IPS-NIHi7 (cell line): ENCODE measurements around the gene AHNAK.
A peak's percentile ranks its signal among the peaks of the same experiment; 100 is the strongest.
"Not testable (repeated sequence)": the region's sequence is repeated elsewhere in the genome, so short reads cannot be mapped to it uniquely, and the experiment has no call there.

ENCODE experiments used
- DNase-seq: peaks from one replicate; pipeline ENCODE4 v3.0.0; 2012; ENCODE audit warnings: mixed read lengths; ENCODE audit errors: extremely low spot score

AHNAK gene

DNA sequence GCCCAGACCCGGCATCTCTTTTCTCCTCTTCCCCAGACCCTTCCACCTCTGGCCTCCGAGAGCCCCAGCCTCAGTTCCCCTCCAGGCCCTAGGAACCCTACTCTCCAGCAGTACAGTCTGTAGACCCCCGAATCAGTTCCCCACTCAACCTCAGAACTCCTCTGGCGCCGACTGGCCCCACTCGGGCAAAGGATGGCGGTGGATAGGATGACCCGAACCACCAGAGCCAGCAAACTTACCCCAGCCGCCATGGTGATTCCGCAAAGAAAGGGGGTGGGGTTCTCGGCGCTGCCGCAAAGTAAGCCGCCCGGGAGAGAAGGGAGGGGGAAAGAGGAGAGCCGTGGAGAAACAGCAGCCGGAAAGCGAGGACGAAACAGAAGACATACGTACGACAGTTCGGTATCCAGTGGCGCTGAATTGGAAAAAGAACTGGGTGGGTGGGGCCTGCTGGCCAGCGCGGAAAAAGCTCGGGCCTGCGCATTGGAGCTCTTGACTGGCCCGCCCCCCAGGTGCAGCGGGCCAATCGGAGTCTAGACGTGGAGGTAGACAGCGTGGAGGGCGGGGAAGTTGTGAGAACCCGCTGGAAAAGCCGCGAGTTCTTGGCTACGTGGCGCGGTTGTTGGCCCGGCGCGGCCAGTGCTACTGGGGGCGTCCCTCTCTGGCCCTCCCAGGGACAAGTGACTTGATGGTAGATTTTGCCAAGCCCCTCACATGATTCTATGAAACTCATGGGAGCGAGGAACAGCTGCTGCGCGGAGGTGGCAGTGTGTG is 27.2 kb upstream of the AHNAK start, which contains the start of gene EEF1G:
Gene EEF1G, minus strand, starts transcription at position 300 of the 771 bp plus-strand sequence. Its CDS starts 49 bp downstream, at position 251.
- peak; percentile 98 for DNase-seq

DNA sequence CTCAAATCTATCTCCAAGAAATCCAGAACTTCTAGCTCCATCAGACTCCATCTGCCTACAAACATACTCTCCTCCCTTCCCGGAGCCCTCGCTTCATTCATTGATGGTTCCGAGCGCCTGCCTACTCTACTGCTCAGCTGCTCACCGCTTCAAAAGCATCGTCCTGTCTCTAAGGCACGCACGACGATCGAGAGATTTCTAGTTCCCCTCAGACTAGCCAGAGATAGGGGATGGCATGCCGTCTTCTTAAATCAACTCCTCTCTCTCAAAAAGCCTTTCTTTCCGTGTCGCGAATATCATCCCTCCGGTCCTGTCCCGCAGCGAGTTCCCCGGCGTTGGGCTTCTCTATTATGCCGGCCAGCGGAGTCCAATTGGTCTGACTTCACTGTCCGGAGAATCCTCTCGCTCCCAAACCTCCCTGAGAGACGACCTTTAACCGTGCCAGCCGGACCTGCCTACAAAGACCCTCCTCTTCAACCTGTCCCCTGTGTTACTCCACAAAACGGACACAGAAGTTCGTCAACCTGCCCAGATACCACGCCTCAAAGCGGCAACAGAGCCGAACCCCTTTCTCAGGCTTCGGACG is 26.5 kb upstream of the AHNAK start:
- no peak for DNase-seq

DNA sequence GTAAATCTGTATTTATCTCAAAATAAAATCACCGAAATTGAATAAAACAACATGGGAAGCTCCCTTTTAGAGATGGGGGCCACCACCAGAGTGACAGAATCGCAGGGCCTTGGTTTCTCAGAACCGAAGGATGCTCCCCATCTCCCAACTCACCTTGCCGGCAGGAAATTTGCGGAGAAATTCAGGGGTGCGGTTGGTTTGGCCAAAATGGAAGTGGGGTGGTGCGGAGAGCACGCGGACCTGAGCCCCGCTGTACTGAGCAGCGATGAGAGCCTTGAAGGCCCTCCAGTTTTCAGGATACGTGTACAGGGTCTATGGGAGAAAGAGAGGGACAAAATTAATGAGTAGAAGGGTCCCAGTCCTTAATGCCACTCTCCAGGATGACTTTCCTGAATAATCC is 25.8 kb upstream of the AHNAK start:
- no peak for DNase-seq

DNA sequence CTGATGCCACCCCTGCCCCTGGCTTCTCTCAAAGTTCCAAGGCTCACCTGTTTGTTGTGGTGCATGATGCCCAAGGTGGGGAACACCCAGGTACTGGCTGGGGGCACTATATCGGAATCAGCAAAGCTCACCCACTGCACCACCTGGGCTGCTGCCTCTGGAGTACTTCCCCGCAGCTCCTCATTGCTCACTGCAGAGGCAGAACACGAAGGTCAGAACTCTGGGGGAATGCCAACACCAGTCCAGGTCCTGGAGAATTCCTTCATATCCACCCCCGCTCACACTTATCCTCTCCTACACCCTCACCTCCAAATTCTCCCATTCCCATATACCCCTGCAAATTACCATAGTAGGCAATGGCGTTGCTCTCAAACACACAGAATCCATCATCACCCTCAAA is 24.9 kb upstream of the AHNAK start:
- DNase-seq, result not testable (repeated sequence)

DNA sequence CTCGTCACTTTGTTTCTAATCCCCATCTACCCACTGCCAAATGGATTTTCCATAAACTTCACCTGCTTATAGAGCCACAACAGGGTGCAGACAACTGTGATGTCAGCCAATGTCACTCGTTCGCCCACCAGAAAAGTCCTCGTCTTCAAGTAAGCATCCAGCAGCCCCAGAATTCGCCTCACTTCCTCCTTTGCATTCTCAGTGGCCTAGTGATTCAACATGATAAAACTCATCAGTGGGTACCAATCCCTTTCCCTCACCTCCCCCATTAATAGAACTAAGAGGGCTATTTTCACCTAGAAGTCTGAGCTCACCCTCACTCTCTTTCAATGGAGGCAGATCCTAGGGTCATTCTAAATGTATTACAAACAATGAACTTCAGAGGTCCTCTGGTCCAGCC is 24.3 kb upstream of the AHNAK start:
- not testable (repeated sequence) for DNase-seq

DNA sequence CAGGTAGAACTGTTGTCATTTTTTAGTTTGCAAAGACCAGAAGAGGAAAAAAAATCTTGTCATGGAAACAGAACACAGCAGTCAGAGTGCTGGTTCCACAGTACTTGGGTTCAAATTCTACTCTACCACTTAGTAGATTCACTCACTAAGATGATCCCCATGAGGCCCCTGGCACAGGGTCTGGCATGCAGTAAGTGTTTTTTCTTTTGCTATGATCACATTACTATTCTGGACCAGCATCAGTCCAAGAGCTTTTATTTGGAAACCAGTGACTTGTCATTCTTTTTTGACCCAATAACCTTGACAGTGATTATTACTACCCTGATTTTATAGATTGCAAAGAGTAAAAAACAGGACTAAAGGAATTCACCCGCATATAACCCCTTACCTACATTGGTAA is 23.0 kb upstream of the AHNAK start:
- DNase-seq, result no peak

DNA sequence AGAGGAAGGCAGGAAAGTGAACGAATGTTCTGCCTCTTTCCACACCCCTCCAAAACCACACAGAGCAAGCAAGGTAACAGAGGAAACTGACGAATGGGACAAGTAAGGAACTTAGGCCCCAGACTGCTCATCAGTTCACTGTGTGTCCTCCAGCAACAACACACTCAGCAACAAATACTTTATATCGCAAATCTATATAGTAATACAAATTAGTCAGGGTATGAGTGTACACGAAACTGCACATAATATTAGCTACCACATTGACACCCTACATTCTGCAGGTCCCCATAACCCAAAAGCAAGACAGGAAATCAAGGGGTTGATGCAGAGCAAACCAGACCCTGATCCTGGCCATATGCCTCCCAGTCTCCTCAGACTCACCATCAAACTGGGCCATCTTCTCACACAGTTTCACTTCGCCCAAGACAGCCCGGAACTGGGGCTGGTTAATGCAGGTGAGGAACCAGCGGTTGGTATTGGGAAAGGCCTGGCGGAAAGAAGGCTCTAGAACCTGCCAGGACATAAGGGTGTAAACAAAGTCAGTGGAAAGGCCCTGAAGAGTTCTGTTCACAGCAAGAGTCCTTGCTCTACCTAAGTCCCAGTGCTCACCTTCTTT is 20.5 kb upstream of the AHNAK start:
- DNase-seq, result no peak

DNA sequence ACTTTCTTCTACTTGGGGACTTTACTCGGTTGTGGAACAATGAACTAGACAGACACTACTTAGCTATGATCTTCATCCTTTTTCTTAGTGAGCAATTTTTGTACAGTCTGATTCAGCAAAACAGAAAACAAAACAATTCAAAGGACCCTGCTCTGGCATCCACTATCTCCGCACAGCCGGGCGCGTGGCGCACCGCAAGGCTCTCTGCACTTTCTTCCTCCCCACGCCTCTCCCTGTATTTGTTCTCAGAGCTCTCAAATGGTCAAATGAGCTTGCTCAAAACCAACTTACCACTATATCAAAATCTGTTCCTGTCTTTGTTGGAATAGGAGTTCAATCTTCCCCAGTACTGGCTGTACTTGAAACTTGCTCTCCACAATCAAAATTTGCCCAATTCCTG is 19.6 kb upstream of the AHNAK start:
- DNase-seq, result no peak

DNA sequence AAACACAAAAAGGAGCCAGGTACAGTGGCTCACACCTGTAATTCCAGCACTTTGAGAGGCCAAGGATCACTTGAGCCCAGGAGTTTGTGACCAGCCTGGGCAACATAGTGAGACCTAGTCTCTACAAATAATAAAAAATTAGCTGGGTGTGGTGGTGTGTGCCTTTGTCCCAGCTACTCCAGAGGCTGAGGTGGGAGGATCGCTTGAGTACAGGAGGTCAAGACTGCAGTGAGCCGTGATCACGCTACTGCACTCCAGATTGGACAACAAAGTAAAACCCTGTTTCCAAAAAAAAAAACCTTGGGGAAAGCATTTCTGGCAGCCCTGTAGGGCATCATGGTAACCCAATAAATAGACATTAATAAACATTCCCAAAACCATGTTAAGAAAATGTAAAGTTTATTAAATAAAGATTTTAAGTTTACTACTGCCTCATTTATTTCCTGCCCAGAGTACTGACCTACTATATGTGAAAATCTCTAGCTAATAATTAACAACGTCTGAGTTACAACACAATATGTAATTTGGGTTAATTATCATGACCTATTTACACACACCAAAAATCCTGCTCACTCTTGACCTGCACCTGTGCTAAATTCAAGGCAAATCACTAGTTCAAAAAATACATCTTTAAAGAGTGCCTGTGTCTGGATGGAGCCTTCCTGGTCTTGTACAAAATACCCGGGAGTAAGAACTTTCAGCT is 18.6 kb upstream of the AHNAK start:
- no peak for DNase-seq

DNA sequence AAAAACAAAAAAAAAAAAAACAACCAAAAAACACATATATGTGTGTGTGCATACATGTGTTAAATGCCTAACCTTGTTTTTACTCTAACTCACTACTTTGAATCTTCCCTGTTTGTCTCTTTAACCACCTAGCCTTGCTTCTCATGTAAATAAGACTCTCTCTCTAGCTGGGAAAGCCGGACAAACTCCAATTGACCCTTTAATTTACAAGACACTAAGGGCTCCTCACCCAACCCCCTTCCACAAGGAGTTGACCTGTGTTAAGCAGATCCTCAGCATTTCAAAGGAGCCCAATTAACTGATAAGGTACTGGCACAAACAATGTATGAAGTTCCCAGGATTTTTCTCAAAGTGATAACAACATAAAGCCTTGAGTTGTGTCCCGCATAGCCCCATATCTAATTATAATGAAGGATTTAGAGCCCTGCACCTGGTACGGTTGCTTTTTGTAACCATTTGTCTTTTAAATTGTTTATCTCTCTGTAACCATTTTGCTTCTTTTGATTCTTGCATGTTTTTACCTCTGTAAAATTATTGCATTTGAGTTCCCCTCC is 15.1 kb upstream of the AHNAK start:
- not testable (repeated sequence) for DNase-seq

DNA sequence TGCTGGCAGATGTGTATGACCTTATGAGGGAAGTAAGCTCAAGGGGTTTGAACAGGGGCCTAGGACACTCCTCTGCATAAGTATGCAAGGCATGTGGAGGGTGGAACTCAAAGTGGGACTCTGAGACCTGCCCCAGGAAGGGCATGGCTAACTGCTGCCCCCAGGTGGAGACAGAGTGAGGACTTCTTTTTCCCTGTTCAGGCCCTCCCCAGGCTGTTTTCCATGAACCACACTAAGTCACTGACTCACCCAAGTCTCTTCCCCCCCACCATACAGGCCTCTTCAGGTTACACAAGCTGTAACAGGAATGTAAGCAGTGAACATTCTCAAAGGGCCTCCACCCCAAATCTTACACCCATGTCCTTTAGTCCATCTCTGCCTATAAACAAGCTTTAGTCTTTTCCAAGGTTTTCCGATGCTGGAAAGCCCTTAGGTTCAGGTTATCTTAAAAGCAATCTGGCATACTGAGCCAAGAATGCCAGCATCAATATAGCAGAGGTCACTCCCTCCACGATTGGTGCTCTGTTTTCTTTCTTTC is 14.0 kb upstream of the AHNAK start:
- peak; percentile 75 for DNase-seq

DNA sequence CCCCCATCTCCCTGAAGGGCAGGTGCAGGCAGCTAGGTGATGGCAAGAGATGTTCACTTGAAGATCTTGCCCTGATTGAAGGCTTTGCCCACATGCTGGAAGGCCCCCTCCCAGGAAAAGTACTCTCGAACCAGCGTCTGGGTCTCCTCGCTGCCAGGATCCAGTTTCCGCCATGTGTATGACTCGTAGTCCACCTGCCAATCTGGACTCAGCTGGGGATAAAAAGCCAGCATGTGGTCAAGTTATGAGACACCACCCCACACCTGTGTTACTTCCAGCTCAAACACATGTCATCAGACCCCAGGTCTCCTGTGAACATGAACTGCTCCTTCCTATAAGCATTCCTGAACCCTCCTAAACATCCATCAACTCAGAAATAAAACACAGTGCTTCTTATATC is 13.0 kb upstream of the AHNAK start:
- DNase-seq, result not testable (repeated sequence)

DNA sequence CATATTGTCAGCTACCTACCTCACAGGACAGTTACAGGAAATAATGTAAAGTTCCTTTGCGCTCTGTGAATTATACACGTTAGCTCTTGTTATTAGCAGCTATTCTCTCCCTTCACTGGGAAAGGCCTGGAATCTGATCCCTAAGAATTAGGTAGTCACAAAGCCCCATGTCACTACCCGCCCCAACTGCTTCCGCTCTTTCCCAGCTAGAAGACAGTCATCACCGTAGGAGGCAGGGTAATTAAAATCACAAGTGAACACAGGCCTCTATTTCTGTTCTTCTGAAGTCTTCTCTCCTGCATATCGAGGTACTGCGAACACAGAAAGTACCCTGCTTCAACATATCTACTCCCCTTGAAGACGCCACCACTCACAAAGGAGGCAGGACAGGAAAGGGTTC is 12.6 kb upstream of the AHNAK start:
- DNase-seq, result no peak

DNA sequence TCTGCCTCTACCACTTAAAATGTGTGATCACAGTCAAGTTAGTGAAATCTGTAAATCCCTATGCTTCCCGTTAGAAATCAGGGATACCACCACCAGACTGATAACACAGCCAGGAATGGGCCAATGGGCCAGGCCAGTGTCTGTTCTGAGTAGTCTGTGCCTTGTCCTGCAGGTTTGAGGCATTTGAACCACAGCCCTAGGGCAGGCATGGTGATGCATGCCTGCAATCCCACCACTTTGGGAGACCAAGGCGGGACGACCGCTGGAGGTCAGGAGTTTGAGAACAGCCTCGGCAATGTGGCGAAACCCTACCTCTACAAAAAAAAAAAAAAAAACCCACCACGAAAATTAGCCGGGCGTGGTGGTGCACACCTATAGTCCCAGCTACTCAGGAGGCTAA is 12.1 kb upstream of the AHNAK start:
- DNase-seq, result no peak

DNA sequence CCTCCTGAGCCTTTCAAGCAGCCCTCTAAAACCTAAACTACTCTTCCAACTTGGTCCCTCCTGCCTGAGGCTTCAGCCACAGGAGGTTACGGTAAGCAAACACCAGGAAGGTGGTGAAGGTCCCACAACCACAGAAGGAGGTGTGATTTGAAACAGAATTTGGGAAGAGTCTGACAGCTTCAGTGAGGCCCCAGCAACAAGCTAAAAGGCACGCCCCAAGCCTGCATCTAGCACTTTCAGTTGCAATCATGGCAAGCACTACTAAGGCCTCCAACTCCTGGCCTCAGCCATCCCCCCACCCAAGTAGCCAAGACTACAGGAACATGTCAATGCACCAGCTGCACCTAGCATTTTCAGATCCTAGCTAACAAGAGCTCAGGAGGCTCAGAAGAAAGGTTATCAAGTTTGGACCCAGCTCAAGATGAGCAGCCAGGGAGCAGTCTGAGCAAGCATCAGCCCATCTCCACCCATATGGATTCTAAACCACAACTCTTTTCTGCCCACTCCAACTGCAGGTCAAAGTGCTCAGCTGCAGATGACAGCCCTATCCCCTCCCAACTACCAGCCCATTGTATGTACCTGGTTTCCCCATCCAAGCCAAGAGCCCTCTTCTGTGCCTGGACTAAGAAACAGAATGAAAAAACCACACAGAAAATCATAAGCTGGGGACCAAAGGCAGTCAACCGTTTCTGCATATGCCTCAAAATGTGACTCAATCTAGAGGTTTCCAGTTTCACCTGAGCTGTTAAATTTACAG is 10.4 kb upstream of the AHNAK start:
- no peak for DNase-seq

DNA sequence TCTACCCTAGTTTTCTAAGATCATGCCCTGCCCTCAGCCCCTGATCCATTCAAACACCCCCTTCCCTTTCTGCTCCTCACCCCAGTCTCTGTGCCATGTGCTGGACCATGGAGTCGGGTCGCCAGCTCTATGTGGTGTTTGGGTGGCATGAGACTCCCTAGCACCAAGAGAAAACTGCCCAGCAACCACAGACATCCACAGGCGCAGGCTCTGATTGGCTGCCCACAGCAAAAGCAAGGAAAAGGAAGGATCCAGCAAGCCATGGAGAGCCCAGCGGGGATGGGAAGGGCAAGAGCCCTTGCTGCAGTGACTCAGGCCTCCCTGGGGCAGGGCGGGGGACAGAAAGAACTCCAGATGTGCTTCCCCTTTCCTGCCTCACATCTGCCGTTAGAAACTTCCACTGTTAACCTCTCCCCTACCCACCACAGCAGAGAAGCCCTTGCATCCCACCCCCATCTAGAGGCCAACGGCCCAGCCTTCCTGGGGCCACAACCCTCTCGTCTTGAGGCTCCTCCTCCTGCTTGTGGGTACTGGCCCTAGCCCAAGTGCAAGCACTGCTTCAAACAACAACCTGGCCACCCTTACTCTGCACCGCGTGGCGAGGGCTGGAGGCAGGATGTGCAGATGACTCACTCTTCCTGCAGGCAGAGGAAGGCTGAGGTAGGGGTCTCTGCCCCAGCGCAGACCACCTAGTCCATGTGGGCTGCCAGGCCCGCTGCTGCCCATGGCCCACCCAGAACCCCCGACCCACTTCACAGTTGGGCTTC is 9.7 kb upstream of the AHNAK start:
- DNase-seq, result peak; percentile 83

DNA sequence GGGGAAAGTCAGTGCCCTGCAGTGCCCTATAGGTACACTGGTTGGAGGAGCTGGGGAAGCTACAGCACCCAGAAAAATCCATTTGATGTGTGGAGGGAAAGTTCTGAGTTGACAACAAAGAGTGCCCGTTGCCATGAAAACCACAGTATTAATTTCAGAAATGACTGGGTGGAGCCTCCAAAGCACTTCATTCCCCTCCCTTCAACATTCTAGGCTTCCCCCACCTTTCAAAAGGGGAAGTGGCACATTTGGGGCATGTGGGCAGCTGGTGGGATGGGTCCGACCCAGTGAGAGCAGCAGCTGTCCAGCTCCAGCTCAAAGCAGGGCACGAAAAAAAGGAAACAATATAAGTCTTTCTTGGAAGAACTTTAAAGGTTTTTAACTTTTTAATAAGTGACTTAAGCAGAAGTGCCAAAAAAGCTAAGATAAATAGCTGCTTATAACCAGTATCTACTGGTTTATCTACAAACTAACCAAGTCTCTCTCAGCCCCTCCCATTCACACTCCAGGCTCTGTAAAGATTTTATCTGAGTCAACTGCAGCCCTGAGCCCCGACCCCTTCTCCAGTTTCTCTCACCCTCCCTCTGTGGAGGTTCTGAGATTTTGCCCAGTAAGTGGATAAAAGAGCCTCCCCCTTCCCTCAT is 9.0 kb upstream of the AHNAK start:
- DNase-seq, result no peak

DNA sequence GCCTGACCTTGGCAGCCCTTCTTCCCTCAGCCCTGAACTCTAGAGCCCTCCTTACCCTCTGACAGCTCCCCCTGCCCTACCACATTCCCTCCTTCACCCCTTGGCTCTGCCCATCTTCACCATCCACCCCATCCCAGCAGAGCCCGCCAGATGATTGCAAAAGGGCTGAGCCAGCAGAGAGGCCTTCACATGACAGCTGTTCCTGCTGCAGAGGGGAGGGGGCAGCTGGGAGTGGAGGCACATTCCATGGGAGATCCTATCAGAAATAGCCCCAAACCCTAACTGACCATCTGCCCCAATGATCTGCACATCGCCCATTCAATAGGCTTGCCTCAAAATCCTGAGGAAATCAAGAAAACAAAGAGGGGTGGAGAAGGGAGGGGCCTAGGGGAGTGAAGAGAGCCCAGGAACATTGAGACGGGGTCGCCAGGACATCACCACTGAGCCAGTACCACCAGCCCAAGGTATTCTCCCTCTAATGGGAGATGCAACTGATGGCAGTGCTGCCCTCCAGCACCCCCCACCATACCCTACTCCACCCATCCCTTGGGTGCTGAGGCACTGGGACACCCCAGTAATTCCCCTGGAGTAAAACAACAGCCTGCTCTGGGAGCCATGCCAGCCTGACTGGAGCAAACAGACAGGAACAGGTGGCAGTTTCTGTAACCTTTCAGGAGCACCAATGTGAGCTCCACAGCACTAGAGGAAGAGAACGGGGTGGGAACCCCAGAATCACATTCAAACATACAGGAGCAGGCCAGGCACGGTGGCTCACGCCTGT is 8.0 kb upstream of the AHNAK start:
- DNase-seq, result no peak

DNA sequence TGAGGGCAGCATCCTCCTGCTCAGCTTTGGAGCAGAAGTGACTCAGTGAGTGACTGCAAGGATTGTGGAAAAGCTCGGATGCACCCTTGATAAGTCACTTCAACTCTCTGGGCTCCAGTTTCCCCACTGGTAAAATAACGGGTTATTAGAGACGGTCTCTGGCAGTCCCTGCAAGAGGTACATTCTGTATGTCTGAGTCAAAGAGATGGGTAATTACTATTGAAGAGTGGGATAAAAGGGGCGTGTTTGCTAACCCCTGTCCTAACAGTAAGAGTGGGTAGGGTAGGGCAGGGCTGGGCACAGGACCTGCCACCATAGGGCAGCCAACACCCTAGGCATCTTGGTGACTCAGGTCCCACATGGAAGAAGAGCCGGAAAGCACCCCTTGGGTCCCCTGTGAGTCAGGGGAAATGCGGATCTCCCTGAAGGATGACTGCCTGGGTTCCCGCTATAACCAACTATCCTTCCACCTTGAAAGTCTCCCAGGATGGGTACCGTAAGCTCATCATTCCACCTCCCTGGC is 7.3 kb upstream of the AHNAK start:
- DNase-seq, result no peak
